H9 (cell line): ENCODE results near the gene IQCE. TPM values are rescaled to one million over a fixed set of nuclear protein-coding genes. Genes with fewer than 3 reads are reported as not detected.

ENCODE experiments used
- DNase-seq: peaks from one replicate; pipeline ENCODE4 v3.0.0-alpha.2; 2017
- H2AFZ ChIP-seq: one replicate; pipeline ENCODE4 v1.6.1; 2013; ENCODE audit warnings: mild to moderate bottlenecking, low read length, control low read depth, moderate library complexity
- H2AK5ac ChIP-seq: 2 replicates; pipeline ENCODE4 v1.6.1; 2013; ENCODE audit warnings: low read length, control low read depth, mixed read lengths; ENCODE audit not compliant: insufficient read length
- H2BK120ac ChIP-seq: one replicate; pipeline ENCODE4 v1.6.1; 2013; ENCODE audit warnings: low read depth, mild to moderate bottlenecking, low read length, control low read depth, inconsistent platforms; ENCODE audit not compliant: poor library complexity, severe bottlenecking
- H2BK12ac ChIP-seq: 2 replicates; pipeline ENCODE4 v1.6.1; 2013; ENCODE audit warnings: low read length, control low read depth, mixed read lengths, low read depth; ENCODE audit not compliant: insufficient read length
- H2BK15ac ChIP-seq: 2 replicates; pipeline ENCODE4 v1.6.1; 2013; ENCODE audit warnings: low read depth, low read length, control low read depth
- H2BK20ac ChIP-seq: one replicate; pipeline ENCODE4 v1.6.1; 2013; ENCODE audit warnings: low read depth, mild to moderate bottlenecking, low read length, control low read depth, inconsistent platforms; ENCODE audit not compliant: poor library complexity, severe bottlenecking
- H2BK5ac ChIP-seq: 2 replicates; pipeline ENCODE4 v1.6.1; 2013; ENCODE audit warnings: low read length, control low read depth, mixed read lengths; ENCODE audit not compliant: insufficient read length
- H3K14ac ChIP-seq: 2 replicates; pipeline ENCODE4 v1.6.1; 2013; ENCODE audit warnings: low read length, control low read depth; ENCODE audit not compliant: insufficient read depth
- H3K18ac ChIP-seq: 2 replicates; pipeline ENCODE4 v1.6.1; 2013; ENCODE audit warnings: low read depth, mild to moderate bottlenecking, mixed read lengths, low read length, control low read depth; ENCODE audit not compliant: insufficient read length
- H3K23ac ChIP-seq: 2 replicates; pipeline ENCODE4 v1.6.1; 2013; ENCODE audit warnings: low read length, control low read depth, mixed read lengths, low read depth; ENCODE audit not compliant: insufficient read length
- H3K23me2 ChIP-seq: 2 replicates; pipeline ENCODE4 v1.6.1; 2013; ENCODE audit warnings: low read depth, mild to moderate bottlenecking, mixed read lengths, low read length, control low read depth; ENCODE audit not compliant: insufficient read length, poor library complexity, severe bottlenecking
- H3K27ac ChIP-seq: 2 replicates; pipeline ENCODE4 v1.5.1; 2013; ENCODE audit warnings: low read length, control low read depth, mixed read lengths, low read depth; ENCODE audit not compliant: insufficient read length
- H3K27me3 ChIP-seq: 2 replicates; pipeline ENCODE4 v1.6.1; 2013; ENCODE audit warnings: low read length, control low read depth, inconsistent platforms; ENCODE audit not compliant: insufficient read depth
- H3K4ac ChIP-seq: 2 replicates; pipeline ENCODE4 v1.6.1; 2013; ENCODE audit warnings: low read depth, mild to moderate bottlenecking, control low read depth, inconsistent platforms, low read length, moderate library complexity
- H3K4me1 ChIP-seq: 2 replicates; pipeline ENCODE4 v1.6.1; 2013; ENCODE audit warnings: low read length, control low read depth, inconsistent platforms; ENCODE audit not compliant: insufficient read depth
- H3K4me2 ChIP-seq: 2 replicates; pipeline ENCODE4 v1.6.1; 2013; ENCODE audit warnings: low read length, control low read depth, mixed read lengths; ENCODE audit not compliant: insufficient read length, insufficient read depth
- H3K56ac ChIP-seq: 2 replicates; pipeline ENCODE4 v1.6.1; 2013; ENCODE audit warnings: low read depth, mild to moderate bottlenecking, mixed read lengths, low read length, control low read depth; ENCODE audit not compliant: insufficient read length
- H3K79me1 ChIP-seq: 2 replicates; pipeline ENCODE4 v1.6.1; 2013; ENCODE audit warnings: low read depth, mild to moderate bottlenecking, moderate library complexity, low read length, control low read depth, inconsistent platforms; ENCODE audit not compliant: insufficient read depth, poor library complexity, severe bottlenecking
- H3K79me2 ChIP-seq: 2 replicates; pipeline ENCODE4 v1.6.1; 2013; ENCODE audit warnings: low read length, control low read depth, inconsistent platforms; ENCODE audit not compliant: insufficient read depth
- H3K9ac ChIP-seq: 2 replicates; pipeline ENCODE4 v1.6.1; 2013; ENCODE audit warnings: low read length, control low read depth, mixed read lengths; ENCODE audit not compliant: insufficient read length; ENCODE audit errors: extremely low read depth
- H3K9me3 ChIP-seq: one replicate; pipeline ENCODE4 v1.6.1; 2013; ENCODE audit warnings: low read depth, low read length, inconsistent platforms; ENCODE audit not compliant: control insufficient read depth
- H3T11ph ChIP-seq: one replicate; pipeline ENCODE4 v1.6.1; 2013; ENCODE audit warnings: mild to moderate bottlenecking, low read length, control low read depth, inconsistent platforms
- H4K20me1 ChIP-seq: one replicate; pipeline ENCODE4 v1.6.1; 2013; ENCODE audit not compliant: control insufficient read depth, insufficient read length, insufficient read depth
- H4K5ac ChIP-seq: 2 replicates; pipeline ENCODE4 v1.6.1; 2013; ENCODE audit warnings: low read depth, mild to moderate bottlenecking, mixed read lengths, low read length, control low read depth; ENCODE audit not compliant: insufficient read length
- H4K8ac ChIP-seq: replicated peaks from 2 replicates; pipeline ENCODE4 v1.6.1; 2013; ENCODE audit warnings: low read length, control low read depth, mixed read lengths, low read depth; ENCODE audit not compliant: insufficient read length
- H4K91ac ChIP-seq: 2 replicates; pipeline ENCODE4 v1.6.1; 2013; ENCODE audit warnings: low read depth, mild to moderate bottlenecking, moderate library complexity, mixed read lengths, low read length, control low read depth; ENCODE audit not compliant: insufficient read length
- H3K27ac Mint-ChIP-seq, 3 experiments: 2 replicates in 2 of 3; 3 replicates in 1 of 3; pipeline ENCODE4 v1.8.0; 2020 to 2021; ENCODE audit warnings: mixed read lengths in 3 of 3, mild to moderate bottlenecking in 1 of 3, moderate library complexity in 1 of 3
- H3K27me3 Mint-ChIP-seq: 2 replicates; pipeline ENCODE4 v1.8.0; 2021; ENCODE audit warnings: low read depth, mild to moderate bottlenecking, moderate library complexity, mixed read lengths
- H3K36me3 Mint-ChIP-seq, 3 experiments: 2 replicates in 2 of 3; 3 replicates in 1 of 3; pipeline ENCODE4 v1.8.0; 2020 to 2021; ENCODE audit warnings: low read depth in 3 of 3, mixed read lengths in 3 of 3; ENCODE audit not compliant: insufficient read depth in 1 of 3
- H3K4me1 Mint-ChIP-seq, 2 experiments: 2 replicates each; pipeline ENCODE4 v1.8.0; 2020; ENCODE audit warnings: mixed read lengths in 2 of 2
- H3K4me3 Mint-ChIP-seq, 2 experiments: 2 replicates in 1 of 2; 3 replicates in 1 of 2; pipeline ENCODE4 v1.8.0; 2020 to 2021; ENCODE audit warnings: mild to moderate bottlenecking in 2 of 2, mixed read lengths in 2 of 2, moderate library complexity in 1 of 2
- H3K9me3 Mint-ChIP-seq, 2 experiments: 2 replicates in 1 of 2; 3 replicates in 1 of 2; pipeline ENCODE4 v1.8.0; 2020; ENCODE audit warnings: mild to moderate bottlenecking in 2 of 2, mixed read lengths in 2 of 2, moderate library complexity in 1 of 2
- CTCF ChIP-seq: fragments of 200-600 bp; sonication (generic); conservative IDR thresholded peaks from 3 replicates; pipeline ENCODE4 v1.8.0; 2021; ENCODE audit warnings: antibody characterized with exemption, mild to moderate bottlenecking
- WGBS: extraction: QIAGEN DNeasy Blood & Tissue Kit; methylation state at CpG from one replicate; pipeline ENCODE4 v1.1.7; 2013; ENCODE audit warnings: missing lambda C conversion rate, low lambda C conversion rate, mixed read lengths; ENCODE audit not compliant: insufficient read length; ENCODE audit errors: extremely low coverage; 5-methylcytosine and 5-hydroxymethylcytosine counted together
- total RNA-seq: library from RNA; stranded (reverse); gene quantifications from 2 replicates; pipeline ENCODE4 v1.2.1, GENCODE V29; 2021

The IQCE gene
- total RNA-seq, 1 experiment from 2014 or later: 7.0 TPM

- H3K27me3 ChIP-seq: no peaks in the 10 kb centered on the region
- H3K4me2 ChIP-seq: no peak overlapping the region
- no peaks in the 10 kb centered on the region for H3K27me3 Mint-ChIP-seq
- H3K36me3 Mint-ChIP-seq: peaks cover 0 to 3% (median 0%) of the 10 kb centered on the region in 3 experiments; a peak in 3 of 7 replicates
- H2BK15ac ChIP-seq: no peak overlapping the region
- no peaks in the 10 kb centered on the region for H3K23me2 ChIP-seq
- H3K4ac ChIP-seq: no peak overlapping the region
- no peak overlapping the region for H2BK120ac ChIP-seq
- H2BK20ac ChIP-seq: no peak overlapping the region
- H4K20me1 ChIP-seq: no peaks in the 10 kb centered on the region
- no peak overlapping the region for H2BK5ac ChIP-seq
- H3K79me1 ChIP-seq: no peaks in the 10 kb centered on the region
- TF ChIP-seq CTCF: no peak
- no peak overlapping the region for H3K18ac ChIP-seq
- H2AFZ ChIP-seq: no peak overlapping the region
- no peak for DNase-seq
- H3K4me1 Mint-ChIP-seq: peaks cover 4 to 6% of the 10 kb centered on the region in 2 experiments
- no peak overlapping the region for H3K9ac ChIP-seq
- H3K27ac ChIP-seq: no peak overlapping the region
- peak overlapping the region in 2 of 3 experiments; percentile 53; a peak in 2 of 7 replicates for H3K27ac Mint-ChIP-seq
- H2AK5ac ChIP-seq: no peak overlapping the region
- no peak overlapping the region for H4K91ac ChIP-seq
- no peak overlapping the region for H2BK12ac ChIP-seq
- no peaks in the 10 kb centered on the region for H3K9me3 ChIP-seq
- H3K4me3 Mint-ChIP-seq: no peak overlapping the region
- no peak overlapping the region for H4K8ac ChIP-seq
- H3K23ac ChIP-seq: no peak overlapping the region
- H3K14ac ChIP-seq: no peak overlapping the region
- peaks cover 0 to 3% of the 10 kb centered on the region in 2 experiments; a peak in 3 of 5 replicates for H3K9me3 Mint-ChIP-seq
- no CpG with 5 or more reads among the region's 11 CpGs for WGBS
- no peak overlapping the region for H3K56ac ChIP-seq
- no peak overlapping the region for H4K5ac ChIP-seq
- no peaks in the 10 kb centered on the region for H3K79me2 ChIP-seq
- no peak overlapping the region for H3T11ph ChIP-seq
- H3K4me1 ChIP-seq: no peaks in the 10 kb centered on the region
Observed at GRCh38 chr7:2580636-2581035, 21.9 kb downstream of the IQCE start.
